GM19238 (cell line): ENCODE data around the gene ABCF3.

Experiments
- DNase-seq: peaks from one replicate; pipeline ENCODE4 v3.0.0; 2011; ENCODE audit warnings: low spot score; ENCODE audit not compliant: insufficient read length

The ABCF3 gene

DNA sequence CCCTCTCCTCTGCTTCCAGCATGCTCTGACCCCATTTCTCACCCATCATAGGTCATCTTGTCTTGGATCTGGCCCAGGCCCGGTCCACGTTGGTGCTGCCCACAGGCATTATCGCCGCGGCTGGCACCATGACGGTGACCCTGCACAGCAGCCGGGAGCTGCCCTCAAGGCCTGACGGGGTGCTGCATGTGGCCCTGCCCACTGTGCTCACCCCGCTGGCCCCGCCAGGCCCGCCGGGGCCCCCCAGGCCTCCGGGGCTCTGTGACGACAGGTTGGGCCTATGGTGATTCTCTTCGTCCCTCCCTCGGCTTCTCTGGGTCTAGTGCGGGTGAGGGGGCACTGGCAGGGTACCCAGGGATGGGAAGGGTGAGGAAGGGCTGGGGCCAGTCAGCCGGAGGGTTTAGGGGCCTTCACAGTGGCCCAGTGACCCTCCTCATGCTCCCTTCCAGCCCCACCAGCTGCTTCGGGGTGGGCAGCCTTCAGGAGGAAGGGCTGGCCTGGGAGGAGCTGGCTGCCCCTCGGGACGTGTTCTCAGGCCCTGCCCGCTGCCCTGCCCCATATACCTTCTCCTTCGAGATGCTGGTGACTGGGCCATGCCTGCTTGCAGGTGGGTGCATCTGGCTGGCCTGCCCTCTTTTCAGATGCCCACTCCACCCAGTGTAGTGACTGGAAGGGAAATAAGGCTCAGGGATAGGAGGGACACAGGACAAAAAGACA, 47.3 kb downstream of the ABCF3 start:
- DNase-seq, result no peak

DNA sequence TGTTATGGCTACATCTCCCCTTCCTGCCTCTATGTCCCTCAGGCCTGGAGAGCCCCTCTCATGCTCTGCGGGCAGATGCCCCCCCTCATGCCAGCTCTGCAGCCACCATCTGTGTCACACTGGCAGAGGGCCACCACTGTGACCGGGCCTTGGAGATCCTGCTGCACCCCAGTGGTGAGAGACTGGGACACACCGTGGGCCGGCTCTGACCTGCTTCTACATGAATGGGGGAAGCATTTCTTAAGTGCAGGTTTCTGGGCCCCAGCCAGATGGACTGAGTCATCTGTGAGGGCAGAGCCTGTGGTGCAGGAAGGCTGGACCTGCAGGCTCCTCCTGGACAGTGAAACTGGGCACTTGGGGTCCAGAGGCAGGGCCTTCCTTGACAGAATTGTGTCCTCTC, 48.2 kb downstream of the ABCF3 start:
- no peak for DNase-seq

DNA sequence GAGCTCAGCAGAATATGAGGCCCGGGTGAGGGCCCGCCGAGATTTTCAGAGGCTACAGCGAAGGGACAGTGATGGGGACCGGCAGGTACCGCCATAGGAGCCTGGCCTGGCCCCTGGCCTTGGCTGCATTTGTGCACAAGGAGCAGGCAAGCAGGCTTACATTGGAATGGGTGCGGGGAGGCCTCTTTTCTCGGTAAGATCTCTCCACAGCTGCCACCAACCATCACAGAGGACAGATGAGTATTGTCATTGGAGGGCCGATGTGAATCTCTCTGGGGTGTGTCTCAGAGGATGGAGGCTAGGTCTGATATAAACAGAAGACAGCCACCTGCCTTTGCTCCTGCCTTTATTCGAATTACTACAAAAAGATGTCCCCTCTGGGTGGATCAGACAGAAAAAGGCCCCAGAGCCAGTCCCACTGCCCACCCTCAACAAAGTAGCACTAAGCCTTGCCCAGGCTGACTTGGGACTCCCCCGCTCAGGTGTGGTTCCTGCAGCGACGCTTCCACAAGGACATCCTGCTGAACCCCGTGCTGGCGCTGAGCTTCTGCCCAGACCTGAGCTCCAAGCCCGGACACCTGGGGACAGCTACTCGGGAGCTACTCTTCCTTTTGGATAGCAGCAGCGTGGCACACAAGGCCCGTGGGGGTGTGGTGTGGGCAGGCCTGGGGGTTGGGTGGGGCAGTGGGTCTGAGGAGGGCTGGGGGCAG, 48.8 kb downstream of the ABCF3 start:
- no peak for DNase-seq

DNA sequence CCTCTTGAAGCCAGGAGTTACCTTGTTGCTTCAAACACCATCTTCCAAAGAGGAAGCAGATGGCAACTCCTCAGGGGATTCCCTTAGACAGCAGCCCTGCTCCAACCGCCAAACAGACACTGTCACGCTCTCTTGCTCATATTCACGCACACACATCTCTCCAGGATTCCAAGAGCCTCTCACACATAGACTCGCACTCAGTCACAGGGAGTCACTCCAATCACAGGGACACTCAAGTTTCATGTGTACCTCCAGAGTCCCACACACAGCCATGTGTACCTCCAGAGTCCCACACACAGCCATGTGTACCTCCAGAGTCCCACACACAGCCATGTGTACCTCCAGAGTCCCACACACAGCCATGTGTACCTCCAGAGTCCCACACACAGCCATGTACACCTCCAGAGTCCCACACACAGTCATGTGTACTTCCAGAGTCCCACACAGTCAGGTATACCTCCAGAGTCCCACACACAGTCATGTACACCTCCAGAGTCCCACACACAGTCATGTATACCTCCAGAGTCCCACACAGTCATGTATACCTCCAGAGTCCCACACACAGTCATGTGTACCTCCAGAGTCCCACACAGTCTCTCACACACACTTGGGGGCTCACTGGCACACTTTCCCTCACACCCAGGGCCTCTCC, 49.5 kb downstream of the ABCF3 start:
- no peak for DNase-seq

DNA sequence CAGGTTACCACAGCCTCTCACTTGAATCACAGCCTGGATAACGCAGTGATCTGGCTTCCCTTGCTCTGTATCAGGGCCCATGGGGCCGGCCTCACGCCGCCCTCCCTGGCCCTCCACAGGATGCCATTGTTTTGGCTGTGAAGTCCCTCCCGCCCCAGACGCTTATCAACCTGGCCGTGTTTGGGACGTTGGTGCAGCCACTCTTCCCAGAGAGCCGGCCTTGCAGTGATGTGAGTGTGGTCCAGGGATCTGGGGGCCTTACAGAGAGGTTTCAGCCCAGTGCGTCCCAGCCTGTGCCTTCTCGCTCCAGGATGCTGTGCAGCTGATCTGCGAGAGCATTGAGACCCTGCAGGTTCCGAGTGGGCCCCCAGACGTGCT, 50.0 kb downstream of the ABCF3 start:
- no peak for DNase-seq

DNA sequence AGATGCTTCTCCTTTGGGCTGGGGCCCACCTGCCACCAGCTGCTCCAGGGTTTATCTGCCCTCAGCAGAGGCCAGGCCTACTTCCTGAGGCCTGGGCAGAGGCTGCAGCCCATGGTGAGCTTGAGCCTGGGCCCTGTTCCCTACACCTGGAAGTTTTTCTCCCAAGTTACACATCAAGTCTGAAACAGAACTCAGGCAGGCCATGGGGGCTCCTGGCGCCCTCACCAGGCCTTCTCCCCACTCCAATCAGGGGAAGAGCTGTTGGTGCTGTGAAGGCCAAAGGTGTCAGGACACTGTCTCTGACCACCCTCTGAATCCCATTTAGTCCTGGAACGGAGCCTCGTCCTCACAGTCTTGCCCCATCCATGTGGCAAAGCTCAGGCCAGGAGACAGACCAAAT, 50.6 kb downstream of the ABCF3 start:
- DNase-seq, result no peak

DNA sequence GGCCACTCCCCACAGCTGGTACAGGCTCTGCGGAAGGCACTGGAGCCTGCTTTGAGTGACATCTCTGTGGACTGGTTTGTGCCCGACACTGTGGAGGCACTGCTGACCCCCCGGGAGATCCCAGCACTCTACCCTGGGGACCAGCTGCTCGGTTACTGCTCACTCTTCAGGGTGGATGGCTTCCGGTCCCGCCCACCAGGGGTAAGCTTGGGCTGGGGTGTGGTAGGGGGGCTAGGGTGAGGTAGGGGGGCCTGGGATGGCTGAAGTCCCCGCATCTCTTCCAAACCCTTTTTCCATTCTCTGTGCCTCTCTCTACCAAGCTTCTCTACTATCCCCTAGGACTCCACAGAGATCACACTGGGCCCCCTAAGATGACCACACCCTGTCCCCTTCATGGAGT, 51.2 kb downstream of the ABCF3 start:
- no peak for DNase-seq

DNA sequence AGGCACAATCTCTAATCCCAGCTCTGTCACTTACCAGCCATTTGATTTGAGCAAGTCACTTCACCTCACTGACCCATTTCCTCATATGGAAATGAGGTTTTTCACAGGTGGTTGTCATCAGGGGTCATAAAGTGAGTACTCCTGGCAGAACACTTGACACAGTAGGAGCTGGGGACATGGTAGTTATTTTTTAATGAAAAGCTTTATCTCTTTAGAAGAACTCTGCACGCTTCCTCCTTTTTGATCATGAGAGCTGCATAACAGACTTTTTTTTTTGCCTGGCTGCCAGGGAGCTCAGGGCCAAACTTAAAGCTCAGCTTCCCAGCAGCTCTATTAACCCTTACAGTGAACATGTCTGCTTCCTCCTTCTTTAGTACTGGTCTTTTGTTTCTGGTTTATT, 51.8 kb downstream of the ABCF3 start:
- DNase-seq, result no peak

DNA sequence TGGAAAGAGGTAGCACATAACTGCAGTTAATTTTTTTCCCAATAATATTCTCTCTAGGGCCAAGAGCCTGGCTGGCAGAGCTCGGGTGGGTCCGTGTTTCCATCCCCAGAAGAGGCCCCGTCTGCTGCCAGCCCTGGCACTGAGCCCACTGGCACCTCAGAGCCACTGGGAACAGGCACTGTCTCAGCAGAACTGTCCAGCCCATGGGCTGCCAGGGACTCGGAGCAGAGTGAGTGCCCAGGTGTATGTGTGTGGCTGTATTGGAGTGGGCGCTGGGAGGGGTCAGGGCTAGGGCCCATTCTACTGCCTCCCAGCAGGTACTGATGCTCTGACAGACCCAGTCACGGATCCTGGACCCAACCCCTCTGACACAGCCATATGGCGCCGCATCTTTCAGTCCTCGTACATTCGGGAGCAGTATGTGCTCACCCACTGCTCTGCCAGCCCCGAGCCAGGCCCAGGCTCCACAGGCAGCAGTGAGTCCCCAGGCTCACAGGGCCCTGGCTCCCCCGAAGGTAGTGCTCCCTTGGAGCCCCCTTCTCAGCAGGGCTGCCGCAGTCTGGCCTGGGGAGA, 52.3 kb downstream of the ABCF3 start:
- no peak for DNase-seq

DNA sequence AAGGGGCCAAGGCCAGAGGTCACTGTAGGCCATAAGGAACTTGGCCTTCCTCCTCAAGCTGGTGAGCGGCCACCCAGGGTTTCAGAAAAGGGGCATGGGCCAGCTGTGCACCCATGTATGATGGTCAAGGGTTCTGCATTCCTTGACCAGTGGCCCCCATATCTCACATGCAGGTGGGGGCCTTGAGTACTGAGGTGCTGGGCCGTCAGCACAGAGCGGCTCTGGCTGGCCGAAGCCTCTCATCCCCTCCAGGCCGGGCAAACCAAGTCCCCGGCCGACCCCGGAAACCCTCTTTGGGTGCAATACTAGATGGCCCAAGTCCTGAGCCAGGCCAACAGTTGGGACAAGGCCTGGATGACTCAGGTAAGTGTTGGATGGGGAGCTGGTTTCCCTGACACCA, 53.2 kb downstream of the ABCF3 start:
- no peak for DNase-seq

DNA sequence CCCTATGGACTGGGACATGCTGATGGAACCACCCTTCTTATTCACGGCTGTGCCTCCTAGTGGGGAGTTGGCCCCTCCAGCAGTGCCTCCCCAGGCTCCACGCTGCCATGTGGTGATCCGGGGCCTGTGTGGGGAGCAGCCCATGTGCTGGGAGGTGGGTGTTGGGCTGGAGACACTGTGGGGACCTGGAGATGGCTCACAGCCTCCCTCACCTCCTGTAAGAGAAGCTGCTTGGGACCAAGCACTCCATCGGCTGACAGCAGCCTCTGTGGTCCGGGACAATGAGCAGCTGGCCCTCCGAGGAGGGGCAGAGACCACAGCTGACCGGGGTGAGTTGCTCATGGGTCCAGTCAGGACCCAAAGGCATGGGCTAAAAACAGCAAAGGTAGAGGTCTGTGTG, 53.7 kb downstream of the ABCF3 start:
- DNase-seq, result no peak

DNA sequence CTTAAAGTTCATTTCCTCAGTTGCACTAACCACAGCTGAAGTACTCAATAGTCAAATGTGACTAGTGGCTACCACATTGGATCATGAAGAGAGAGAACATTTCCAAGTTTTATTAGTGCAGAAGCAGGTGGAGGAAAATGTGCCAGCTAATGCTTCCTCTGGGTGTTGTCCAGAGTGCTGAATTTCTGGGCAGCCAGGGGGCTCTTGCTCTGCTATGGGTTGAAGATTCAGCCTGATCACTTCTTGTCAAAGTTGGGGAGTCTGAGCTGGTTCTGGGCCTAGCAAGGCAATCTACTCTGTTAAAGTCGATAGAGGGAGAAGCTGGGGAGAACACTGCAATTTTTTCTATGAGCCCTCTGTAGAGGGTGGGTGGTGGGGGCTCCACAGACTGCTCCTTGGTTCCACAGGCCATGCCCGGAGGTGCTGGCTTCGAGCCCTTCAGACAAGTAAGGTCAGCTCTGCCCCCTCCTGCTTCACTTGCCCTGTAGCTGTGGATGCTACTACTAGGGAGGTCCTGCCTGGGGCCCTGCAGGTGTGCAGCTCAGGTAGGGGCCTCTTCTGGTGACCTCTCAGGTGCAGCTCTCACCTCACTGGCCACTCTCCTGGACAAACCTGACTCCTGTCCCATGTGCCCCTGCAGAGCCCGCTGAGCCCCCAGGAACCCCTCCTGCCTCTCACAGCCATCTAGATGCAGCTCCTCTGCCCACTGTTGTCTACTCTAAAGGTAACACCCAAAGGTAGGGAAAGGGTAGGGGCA, 54.6 kb downstream of the ABCF3 start:
- DNase-seq, result no peak

DNA sequence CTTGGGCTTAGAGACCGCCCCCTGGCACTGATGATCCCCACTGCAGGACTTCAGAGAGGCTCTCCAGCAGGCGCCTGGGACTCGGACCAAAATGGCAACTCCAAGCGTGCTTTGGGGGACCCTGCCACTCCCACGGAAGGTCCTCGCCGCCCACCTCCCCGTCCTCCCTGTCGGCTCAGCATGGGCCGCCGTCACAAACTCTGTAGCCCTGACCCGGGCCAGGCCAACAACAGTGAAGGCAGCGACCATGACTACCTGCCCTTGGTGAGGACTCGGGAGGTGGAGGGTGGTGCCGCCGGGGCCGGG, 55.1 kb downstream of the ABCF3 start:
- no peak for DNase-seq

DNA sequence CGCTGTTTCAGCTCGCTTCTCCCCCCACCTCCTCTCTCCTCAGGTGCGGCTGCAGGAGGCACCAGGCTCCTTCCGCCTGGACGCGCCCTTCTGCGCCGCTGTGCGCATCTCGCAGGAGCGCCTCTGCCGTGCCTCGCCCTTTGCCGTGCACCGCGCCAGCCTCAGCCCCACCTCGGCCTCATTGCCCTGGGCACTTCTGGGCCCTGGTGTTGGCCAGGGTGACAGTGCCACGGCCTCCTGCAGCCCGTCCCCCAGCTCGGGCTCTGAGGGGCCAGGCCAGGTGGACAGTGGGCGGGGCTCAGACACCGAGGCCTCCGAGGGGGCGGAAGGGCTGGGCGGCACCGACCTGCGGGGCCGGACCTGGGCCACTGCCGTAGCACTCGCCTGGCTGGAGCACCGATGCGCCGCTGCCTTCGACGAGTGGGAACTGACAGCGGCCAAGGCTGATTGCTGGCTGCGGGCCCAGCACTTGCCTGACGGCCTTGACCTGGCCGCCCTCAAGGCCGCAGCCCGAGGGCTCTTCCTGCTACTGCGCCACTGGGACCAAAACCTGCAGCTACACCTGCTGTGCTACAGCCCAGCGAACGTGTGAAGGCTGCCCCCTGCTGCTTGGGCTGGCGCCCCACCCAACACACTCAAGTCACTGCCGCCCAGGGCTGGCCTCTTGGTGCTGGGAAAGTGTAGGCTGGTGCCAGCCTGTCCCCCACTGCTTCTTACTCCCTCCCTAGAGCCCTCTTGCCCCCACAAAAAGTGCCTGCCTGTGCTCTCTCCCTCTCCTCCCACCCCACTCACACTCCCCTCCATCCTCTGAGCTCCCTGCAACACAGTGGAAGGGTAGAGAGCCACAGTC, 55.7 kb downstream of the ABCF3 start:
- DNase-seq, result no peak

DNA sequence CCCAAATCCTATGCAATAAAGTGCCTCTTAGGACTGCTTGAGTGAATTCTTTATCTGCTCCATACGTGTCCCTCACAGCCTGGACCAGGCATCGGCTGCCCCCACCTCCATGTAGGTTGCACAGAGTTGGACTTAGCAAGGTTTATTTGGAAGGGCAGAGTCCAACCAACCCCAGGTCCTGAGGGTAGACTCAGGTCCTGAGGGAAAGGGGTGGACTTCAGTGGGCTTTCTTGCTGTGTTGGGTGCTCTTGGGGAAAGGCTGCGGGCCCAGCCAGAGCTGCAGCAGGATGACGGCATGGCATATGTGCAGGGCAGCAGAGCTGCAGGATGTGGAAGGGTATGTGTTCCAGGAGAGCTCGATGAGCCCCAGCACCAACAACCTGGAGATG, 56.3 kb downstream of the ABCF3 start:
- no peak for DNase-seq
